Keratinocyte (primary cell): ENCODE measurements around the gene GKN2.

Source experiments
- EZH2 ChIP-seq: IDR thresholded peaks from one replicate; pipeline ENCODE4 v1.6.1; 2012; ENCODE audit warnings: inconsistent platforms, mild to moderate bottlenecking, low read length, moderate library complexity
- TF ChIP-seq, protein P1 (sequence below), 3 experiments: IDR thresholded peaks in 1 of 3; conservative IDR thresholded peaks in 1 of 3; optimal IDR thresholded peaks in 1 of 3; 2 replicates in 2 of 3; 3 replicates in 1 of 3; pipeline versions ENCODE3 to v1.5.1; 2011; ENCODE audit warnings: low read length in 3 of 3, mild to moderate bottlenecking in 3 of 3, moderate library complexity in 2 of 3, control low read depth in 1 of 3, inconsistent platforms in 1 of 3; ENCODE audit not compliant: insufficient read depth in 2 of 3; ENCODE audit errors: extremely low read depth in 1 of 3

DNA sequence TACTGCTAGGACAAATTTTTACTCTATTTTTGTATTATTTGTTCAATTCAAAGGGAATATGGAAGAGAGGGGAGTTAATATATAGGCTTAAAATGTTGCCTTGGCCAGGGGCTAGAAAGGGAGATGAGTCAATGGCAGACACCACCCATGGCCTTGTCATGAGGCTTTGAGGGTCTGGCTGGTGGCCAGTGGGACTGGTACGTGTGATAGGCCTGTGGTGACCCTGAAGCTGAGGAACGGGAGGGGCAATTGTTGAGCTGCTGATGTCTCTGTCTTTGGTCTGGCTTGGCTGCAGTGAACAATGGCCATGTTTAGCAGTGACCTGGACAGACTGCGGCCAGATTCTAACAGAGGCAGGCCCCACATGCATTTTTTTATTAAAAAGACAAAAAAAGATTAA lies 40.2 kb upstream of the GKN2 start:
- TF ChIP-seq, protein P1, sequence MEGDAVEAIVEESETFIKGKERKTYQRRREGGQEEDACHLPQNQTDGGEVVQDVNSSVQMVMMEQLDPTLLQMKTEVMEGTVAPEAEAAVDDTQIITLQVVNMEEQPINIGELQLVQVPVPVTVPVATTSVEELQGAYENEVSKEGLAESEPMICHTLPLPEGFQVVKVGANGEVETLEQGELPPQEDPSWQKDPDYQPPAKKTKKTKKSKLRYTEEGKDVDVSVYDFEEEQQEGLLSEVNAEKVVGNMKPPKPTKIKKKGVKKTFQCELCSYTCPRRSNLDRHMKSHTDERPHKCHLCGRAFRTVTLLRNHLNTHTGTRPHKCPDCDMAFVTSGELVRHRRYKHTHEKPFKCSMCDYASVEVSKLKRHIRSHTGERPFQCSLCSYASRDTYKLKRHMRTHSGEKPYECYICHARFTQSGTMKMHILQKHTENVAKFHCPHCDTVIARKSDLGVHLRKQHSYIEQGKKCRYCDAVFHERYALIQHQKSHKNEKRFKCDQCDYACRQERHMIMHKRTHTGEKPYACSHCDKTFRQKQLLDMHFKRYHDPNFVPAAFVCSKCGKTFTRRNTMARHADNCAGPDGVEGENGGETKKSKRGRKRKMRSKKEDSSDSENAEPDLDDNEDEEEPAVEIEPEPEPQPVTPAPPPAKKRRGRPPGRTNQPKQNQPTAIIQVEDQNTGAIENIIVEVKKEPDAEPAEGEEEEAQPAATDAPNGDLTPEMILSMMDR (optimal IDR thresholded peaks at IDR 0.05 in 1 of 3, IDR thresholded peaks at IDR 0.05 in 1 of 3, conservative IDR thresholded peaks at IDR 0.05 in 1 of 3; ENCODE audit: extremely low read depth in 1 of 3, insufficient read depth in 2 of 3, low read length in 3 of 3) = no peak
- TF ChIP-seq EZH2 = no peak
